ENCODE data around the gene IL3.

Gene IL3

DNA sequence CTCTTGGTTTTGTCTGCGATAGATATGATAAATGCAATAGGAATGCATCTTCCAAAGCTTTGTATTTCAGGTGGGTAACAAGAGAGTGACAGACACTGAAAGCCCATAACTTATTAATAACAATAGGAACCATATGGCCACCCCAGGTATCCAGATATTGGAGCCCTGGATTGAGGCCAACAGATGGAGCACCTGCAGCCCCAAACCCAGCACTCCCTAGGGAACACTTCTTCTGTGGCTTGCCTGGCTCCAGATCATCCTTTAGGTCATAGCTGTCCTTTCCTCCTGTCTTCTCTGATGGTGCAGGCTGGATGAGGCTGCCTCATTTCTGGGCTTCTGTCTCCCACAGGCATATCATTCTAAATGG, 5.0 kb upstream of the IL3 start:
- DNase-seq (ENCODE audit: low read depth), result no peak
- H3K4me3 ChIP-seq (ENCODE audit: low read depth, low read length), result no peak overlapping the region

- DNase-seq (ENCODE audit: low read depth), result no peak
- H3K4me3 ChIP-seq (ENCODE audit: low read depth, low read length), result no peak overlapping the region
Measured at GRCh38 chr5:132055808-132056609, 4.4 kb upstream of the IL3 start.

- DNase-seq (ENCODE audit: low read depth), result no peak
Measured at GRCh38 chr5:132056610-132057497, 3.6 kb upstream of the IL3 start.

DNA sequence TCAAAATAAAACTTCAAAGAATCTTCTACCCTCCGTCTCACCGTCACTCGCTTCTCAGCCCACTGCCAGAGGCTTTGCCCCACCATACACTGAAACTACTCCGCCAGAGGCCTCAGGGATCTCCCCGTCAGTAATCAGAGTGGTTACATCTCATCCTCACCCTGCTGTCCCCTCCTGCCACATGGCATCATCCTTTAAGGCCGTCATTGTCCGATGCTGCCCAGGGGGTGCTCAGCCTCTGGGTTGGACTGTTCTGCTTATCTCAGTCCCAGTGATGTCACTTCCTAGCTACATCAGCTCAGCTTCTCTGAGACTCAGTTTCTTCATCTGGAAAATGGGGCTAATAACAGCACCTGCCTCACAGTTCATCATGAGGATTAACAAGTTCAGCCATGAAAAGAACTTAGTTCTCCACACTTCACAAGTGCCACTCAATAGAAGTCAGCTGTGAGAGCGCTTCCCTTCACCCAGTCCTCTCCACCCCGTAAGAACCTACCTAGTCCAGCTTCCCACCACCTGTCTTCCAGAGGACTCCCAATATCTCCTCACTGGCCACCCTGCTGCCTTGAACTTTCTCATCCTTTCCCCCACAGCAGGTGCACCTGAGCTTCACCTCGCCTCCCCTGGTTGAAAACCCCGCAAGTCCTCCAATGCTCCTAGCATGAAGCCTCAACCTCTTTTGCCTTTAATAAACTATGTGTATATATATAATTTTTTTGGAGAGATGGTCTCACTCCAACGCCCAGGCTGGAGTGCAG, 2.8 kb upstream of the IL3 start:
- no peak for DNase-seq (ENCODE audit: low read depth)
- no peak overlapping the region for H3K4me3 ChIP-seq (ENCODE audit: low read depth, low read length)

More at GRCh38 chr5:132056610-132057497, 3.6 kb upstream of the IL3 start:
- H3K4me3 ChIP-seq (ENCODE audit: low read depth, low read length), result no peak overlapping the region

- no peak overlapping the region for H3K4me3 ChIP-seq (ENCODE audit: low read depth, low read length)
- no peak for DNase-seq (ENCODE audit: low read depth)
Measured at GRCh38 chr5:132058646-132059042, 1.8 kb upstream of the IL3 start.

GRCh38 chr5:132059043-132059695, 1.3 kb upstream of the IL3 start:
- no peak for DNase-seq (ENCODE audit: low read depth)
- H3K4me3 ChIP-seq (ENCODE audit: low read depth, low read length), result no peak overlapping the region

DNA sequence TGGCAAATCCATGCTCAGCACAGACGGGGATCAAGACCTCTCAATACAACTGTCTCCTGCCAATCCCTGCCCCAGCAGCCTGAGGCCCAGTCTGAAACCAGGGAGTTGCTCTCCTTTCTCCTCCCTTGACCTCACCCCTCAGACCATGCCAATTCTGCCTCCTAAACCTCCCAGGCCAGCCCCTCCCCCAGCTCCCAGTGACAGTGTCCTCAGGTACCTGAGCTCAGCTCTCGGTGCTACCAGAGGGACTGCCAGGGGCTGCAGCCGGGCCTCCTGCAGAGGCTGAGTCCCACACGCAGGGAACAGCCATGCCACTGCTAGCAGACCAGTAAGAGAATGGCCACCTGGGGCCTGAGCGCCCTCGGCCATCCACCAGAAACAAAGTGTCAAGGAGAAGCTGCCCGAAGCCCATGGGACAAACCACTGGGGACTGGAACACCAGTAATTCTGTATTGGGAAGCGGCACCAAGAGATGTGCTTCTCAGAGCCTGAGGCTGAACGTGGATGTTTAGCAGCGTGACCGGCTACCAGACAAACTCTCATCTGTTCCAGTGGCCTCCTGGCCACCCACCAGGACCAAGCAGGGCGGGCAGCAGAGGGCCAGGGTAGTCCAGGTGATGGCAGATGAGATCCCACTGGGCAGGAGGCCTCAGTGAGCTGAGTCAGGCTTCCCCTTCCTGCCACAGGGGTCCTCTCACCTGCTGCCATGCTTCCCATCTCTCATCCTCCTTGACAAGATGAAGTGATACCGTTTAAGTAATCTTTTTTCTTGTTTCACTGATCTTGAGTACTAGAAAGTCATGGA, 557 bp upstream of the IL3 start:
- no peak overlapping the region for H3K4me3 ChIP-seq (ENCODE audit: low read depth, low read length)
- DNase-seq (ENCODE audit: low read depth), result no peak

DNA sequence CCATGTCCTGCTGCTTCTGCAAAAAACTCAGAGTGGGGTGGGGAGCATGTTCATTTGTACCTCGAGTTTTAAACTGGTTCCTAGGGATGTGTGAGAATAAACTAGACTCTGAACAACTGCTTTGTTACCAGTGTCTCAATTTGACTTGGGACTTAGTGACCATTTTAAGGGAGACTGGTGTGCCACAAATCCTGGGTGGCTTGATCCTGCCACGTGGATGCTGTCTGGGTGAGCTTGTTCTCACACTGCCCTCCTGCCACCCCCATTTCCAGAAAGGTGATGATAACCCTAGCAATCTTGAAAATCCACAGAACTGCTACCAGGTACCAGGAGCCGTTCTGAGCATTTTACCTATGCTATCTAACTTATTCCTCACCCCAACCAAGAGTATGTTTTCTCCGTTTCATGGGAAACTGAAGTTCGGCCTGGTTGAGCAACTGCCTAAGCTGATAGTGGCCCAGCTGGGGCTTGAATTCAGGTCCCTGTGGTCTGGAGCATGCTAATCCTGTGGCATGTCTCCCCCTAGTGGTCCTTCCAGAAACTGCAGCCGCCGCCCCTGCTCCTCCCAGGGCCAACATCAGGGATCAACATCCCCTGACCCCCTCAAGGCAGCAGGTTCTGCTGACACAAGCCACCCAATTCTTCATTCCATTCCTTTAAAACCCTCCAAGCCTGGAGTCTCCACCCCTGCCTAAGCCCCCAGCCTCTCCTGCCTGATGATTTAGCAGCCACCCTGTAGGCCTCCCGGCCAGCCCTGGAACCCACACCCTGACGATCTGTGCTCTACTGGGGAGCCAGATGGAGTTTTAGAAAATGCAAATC, 2.8 kb downstream of the IL3 start:
- DNase-seq (ENCODE audit: low read depth), result no peak
- H3K4me3 ChIP-seq (ENCODE audit: low read depth, low read length), result no peak overlapping the region

DNA sequence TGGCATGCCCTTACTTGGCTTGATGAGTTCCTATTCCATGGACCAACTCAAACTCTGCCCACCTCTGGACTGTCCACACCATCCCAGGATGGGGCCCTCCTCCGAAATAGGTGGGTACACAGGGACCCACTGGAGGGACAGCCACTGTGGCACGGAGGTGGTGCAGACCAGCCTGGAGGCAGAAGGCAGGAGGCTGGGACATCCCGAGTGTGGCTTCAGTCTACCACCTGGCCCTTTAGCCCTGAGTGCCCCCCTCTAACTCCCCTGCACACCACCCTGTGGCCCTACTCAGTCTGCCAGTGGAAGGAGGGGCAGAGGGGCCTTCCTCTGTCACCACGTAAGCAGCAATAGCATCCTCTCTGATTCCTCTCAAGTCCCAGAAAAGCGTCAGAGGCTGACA, 3.7 kb downstream of the IL3 start:
- no peak overlapping the region for H3K4me3 ChIP-seq (ENCODE audit: low read depth, low read length)
- DNase-seq (ENCODE audit: low read depth), result no peak

DNA sequence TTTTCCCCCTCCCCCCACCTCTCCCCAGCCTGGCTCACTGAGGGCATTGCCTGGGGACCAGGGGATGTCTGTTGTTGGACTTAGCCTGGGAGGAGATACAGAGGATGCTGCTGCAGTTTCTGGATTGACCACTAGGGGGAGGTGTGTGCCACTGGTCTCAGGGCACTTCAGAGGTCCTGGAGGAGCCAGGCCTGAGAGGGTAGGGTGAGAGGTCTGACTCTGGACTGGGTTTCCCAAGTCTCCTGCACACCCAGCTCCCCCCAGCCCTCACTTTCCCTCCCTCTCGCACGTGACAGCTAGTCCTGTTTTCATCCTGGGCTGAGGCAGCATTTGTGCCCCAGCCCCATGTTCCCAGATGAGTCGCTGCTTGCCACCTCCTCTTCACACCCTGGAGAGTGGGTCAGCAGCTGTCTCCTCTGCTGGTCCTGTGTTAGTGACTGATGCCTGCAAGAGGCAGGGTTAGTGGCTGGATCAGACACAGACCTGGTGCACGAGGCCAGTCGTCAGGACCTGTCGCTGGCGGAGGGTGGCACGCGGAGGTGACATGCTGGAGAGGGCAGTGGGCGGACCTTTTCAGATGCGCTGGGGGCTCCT, 4.4 kb downstream of the IL3 start:
- H3K4me3 ChIP-seq (ENCODE audit: low read depth, low read length), result no peak overlapping the region

GRCh38 chr5:132065351-132065937, 5.0 kb downstream of the IL3 start:
- DNase-seq (ENCODE audit: low read depth), result no peak
- H3K4me3 ChIP-seq (ENCODE audit: low read depth, low read length), result no peak overlapping the region

More for the DNA sequence above, 4.4 kb downstream of the IL3 start:
- DNase-seq (ENCODE audit: low read depth), result no peak

DNA sequence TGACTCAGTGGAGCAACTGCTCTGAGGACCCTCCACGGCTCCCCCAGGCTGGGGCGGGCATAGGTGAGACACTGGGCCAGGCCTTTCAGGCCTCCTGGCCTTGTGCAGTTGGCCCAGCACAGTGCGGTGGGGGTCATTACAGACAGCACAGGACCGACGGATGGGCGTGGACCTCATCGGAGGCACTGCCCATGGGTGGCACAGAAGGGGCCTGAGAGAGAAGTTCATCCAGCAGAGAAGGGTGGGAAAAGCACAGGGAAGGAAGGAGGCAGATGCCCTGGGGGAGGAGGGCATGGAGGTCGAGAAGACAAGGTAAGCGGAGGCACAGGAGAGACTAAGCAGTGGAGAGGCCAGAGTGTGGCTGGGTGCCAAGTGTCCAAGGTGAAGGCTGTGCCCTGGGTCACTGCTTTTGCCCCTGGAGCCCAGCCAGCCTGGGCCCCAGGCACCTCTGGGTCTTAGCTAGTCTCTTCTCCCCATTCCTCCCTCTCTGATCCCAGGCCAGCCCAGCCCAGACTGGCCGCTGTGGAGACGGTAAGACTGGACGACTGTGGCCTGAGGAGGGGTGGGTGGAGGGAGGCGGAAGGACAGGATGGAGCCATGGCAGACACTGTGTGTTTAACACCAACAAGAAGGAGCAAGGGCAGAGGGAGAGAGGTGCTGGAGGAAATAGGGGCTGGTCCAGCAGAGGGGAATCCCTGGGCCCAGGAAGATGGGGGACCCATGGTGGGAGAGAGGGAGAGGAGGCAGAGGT, 5.7 kb downstream of the IL3 start:
- no peak for DNase-seq (ENCODE audit: low read depth)
- no peak overlapping the region for H3K4me3 ChIP-seq (ENCODE audit: low read depth, low read length)

DNA sequence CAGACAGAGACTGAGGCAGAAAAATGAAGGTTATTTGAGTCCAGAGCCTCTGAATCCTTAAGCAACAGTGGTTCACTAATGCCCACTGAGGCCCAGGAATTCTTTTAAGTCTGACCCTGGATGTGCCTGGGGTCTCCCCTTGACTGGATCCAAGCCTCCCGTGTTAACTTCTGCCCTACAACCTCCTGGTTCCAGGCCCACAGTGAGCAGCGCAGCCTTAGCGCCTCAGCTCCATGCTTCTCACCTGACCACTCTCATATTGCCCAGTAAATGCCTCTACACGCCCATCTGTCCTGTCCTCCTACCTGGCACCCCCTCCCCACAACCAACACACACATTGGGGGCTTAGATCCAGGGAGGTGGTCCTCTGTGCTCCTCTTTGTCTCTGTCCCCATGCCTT, 6.4 kb downstream of the IL3 start:
- DNase-seq (ENCODE audit: low read depth), result no peak

DNA sequence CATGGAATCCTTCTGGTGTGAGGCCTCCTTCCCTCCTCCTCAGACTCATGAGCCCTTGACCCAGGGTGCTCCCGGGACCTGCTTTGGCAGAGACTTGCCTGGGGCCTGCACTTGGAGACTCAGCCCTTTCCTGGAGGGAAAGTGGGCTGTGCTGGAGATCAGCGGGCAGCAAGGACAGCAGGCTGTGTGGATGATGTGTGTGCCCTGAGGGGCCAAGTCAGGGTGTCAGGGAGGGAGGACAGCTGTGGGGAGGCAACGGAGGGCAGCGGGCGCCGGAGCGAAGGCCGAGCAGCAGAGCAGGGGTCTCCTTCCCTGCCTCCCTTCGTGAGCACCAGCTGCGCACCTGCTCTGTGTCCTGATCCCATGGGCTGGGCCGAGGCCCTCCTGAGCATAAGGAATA, 7.0 kb downstream of the IL3 start:
- H3K4me3 ChIP-seq (ENCODE audit: low read depth, low read length), result no peak overlapping the region
- no peak for DNase-seq (ENCODE audit: low read depth)

More for the DNA sequence above, 6.4 kb downstream of the IL3 start:
- H3K4me3 ChIP-seq (ENCODE audit: low read depth, low read length), result no peak overlapping the region

- no peak overlapping the region for H3K4me3 ChIP-seq (ENCODE audit: low read depth, low read length)
- no peak for DNase-seq (ENCODE audit: low read depth)
Measured at GRCh38 chr5:132067941-132068808, 7.7 kb downstream of the IL3 start.

DNA sequence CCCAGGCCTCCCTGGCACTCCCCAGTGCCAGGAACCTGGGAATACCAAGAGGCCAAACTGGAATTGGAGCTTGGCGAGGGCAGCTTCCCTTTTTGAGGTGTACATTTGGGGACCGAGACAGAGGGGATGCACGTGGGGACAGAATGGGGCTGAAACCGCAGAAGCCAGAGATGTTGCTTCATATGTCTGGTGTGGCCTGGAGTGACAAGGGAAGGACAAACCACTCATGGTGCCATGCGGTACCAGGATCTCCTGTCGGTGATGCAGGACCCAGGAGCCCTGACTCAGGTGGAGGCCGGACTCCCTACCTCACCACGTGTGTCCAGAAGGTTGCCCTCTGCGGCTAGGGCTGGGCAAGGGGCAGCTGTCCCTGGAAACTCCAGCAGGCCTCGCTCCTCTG, 9.1 kb downstream of the IL3 start:
- no peak for DNase-seq (ENCODE audit: low read depth)
- no peak overlapping the region for H3K4me3 ChIP-seq (ENCODE audit: low read depth, low read length)

Measured in skeletal muscle cell (primary cell).